Stimulated activated CD8-positive, alpha-beta memory T cell treated with anti-CD3 and anti-CD28 coated beads, Interleukin-7, amount 100 ng/mL, for 24 hours (primary cell): ENCODE results near the gene ADGB.

Experiments
- DNase-seq: peaks from one replicate; pipeline ENCODE4 v3.0.0-alpha.2; 2020; ENCODE audit warnings: low read depth

The ADGB gene

DNA sequence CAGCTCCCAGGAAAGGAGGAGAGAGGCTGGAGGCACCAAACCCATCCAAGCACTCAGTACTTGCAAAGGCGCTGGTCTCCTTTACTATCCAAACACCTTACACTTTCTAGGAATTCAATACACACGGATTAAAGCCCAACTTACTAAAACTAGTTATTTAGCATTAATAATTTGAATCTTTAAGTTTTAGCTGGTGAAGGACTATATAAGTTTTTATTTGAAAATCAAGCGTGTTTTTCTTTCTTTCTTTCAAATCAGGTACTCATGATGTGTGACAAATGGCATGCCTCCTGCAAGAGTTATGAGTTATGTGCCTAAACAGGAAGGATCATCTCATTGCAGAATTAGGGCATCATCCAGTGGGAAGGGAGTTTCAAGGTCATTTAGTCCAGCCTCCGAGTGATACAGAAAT is 263.7 kb downstream of the ADGB start:
- no peak for DNase-seq

DNA sequence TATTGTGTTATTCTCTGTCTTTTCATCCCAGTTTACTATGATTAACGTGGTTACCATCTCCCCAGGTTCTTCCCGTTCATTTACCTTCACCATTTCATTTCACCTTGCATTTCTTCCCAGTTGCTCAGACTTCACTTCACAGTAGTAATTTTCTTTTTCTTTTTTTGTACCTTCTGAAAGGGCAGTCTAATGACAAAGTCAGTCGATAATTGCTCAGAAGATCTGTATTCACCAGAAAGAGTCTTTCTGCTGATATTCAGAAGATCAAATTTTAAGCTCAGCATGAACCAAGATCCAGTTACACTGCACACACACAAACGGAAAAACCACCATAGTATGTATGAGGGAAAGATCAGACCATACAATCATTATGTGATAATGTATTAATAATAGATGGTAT is 265.5 kb downstream of the ADGB start:
- no peak for DNase-seq

DNA sequence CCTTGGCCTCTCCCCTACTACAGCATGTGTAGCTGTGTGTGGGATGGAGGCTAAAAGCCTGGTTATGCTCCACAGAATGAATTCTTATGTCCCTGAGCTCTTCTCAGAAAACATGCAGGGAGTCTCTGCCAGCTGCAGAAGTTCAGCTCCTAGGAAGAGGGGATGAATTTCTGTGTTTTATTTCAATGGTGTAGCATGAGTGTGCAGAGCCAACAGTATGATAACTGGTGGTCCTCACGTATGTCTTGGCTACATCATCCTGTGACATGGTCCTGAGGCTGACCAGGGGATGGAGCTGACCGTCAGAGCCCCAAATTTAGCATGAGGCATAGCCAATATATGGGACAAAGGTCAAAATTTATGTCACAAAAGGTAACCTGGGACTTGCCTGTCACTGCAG is 266.1 kb downstream of the ADGB start:
- no peak for DNase-seq
